Astrocyte (in vitro differentiated cells and primary cell): ENCODE results near the gene P2RY6. TPM values are rescaled to one million over a fixed set of nuclear protein-coding genes. Genes with fewer than 3 reads are reported as not detected.
A peak's percentile ranks its signal among the peaks of the same experiment; 100 is the strongest.

Source experiments
- DNase-seq: peaks from one replicate; pipeline ENCODE4 v3.0.0-alpha.2; 2010; ENCODE audit warnings: low read depth
- FAIRE-seq: peaks from 2 replicates; lab custom pipeline; 2011; peaks lifted over from hg19 to GRCh38; lab: Jason Lieb, UNC
- H2AFZ ChIP-seq: 2 replicates; pipeline ENCODE4 v1.6.0; 2012; ENCODE audit warnings: low read depth, low read length, inconsistent platforms
- H3K27ac ChIP-seq: 2 replicates; pipeline ENCODE4 v1.5.1; 2011; ENCODE audit warnings: low read depth, low read length, inconsistent platforms
- H3K27me3 ChIP-seq: 2 replicates; pipeline ENCODE4 v1.6.0; 2011; ENCODE audit warnings: low read length, inconsistent platforms; ENCODE audit not compliant: insufficient read depth
- H3K36me3 ChIP-seq: 2 replicates; pipeline ENCODE4 v1.5.1; 2011; ENCODE audit warnings: low read length, inconsistent platforms; ENCODE audit not compliant: insufficient read depth
- H3K4me1 ChIP-seq: 2 replicates; pipeline ENCODE4 v1.5.1; 2011; ENCODE audit warnings: low read length, inconsistent platforms; ENCODE audit not compliant: insufficient read depth
- H3K4me2 ChIP-seq: 2 replicates; pipeline ENCODE4 v1.6.0; 2012; ENCODE audit warnings: low read length, inconsistent platforms
- H3K4me3 ChIP-seq: 2 replicates; pipeline ENCODE4 v1.5.1; 2011; ENCODE audit warnings: low read depth, mild to moderate bottlenecking, low read length, inconsistent platforms; ENCODE audit not compliant: insufficient read depth
- H3K79me2 ChIP-seq: 2 replicates; pipeline ENCODE4 v1.6.0; 2012; ENCODE audit warnings: mild to moderate bottlenecking, low read length, inconsistent platforms; ENCODE audit not compliant: insufficient read depth
- H3K9ac ChIP-seq: 2 replicates; pipeline ENCODE4 v1.6.0; 2012; ENCODE audit warnings: mild to moderate bottlenecking, low read length, inconsistent platforms
- H3K9me3 ChIP-seq: 2 replicates; pipeline ENCODE4 v1.5.1; 2012; ENCODE audit warnings: low read depth, mild to moderate bottlenecking, low read length, inconsistent platforms; ENCODE audit not compliant: insufficient read depth
- H4K20me1 ChIP-seq: 2 replicates; pipeline ENCODE4 v1.6.0; 2012; ENCODE audit warnings: low read length, inconsistent platforms; ENCODE audit not compliant: insufficient read depth
- H3K27ac Mint-ChIP-seq: one replicate; pipeline ENCODE4 v1.8.0; 2021; ENCODE audit warnings: mild to moderate bottlenecking, mixed read lengths; ENCODE audit not compliant: unreplicated experiment
- H3K27me3 Mint-ChIP-seq: one replicate; pipeline ENCODE4 v1.8.0; 2021; ENCODE audit warnings: low read depth, mixed read lengths; ENCODE audit not compliant: unreplicated experiment
- H3K36me3 Mint-ChIP-seq: one replicate; pipeline ENCODE4 v1.8.0; 2021; ENCODE audit warnings: low read depth, mixed read lengths; ENCODE audit not compliant: unreplicated experiment
- H3K4me1 Mint-ChIP-seq: one replicate; pipeline ENCODE4 v1.8.0; 2021; ENCODE audit warnings: low read depth, mixed read lengths; ENCODE audit not compliant: unreplicated experiment
- H3K4me3 Mint-ChIP-seq: one replicate; pipeline ENCODE4 v1.8.0; 2021; ENCODE audit warnings: mild to moderate bottlenecking, moderate library complexity, mixed read lengths; ENCODE audit not compliant: unreplicated experiment
- H3K9me3 Mint-ChIP-seq: one replicate; pipeline ENCODE4 v1.8.0; 2021; ENCODE audit warnings: mild to moderate bottlenecking, mixed read lengths; ENCODE audit not compliant: unreplicated experiment
- EZH2 ChIP-seq: IDR thresholded peaks from 2 replicates; pipeline ENCODE4 v1.6.1; 2012; ENCODE audit warnings: mild to moderate bottlenecking, low read length, inconsistent platforms; ENCODE audit not compliant: insufficient read depth
- total RNA-seq: library from RNA; stranded (reverse); gene quantifications from 2 replicates; pipeline ENCODE4 v1.2.1, GENCODE V29; 2021
- TF ChIP-seq, protein P1 (sequence below): IDR thresholded peaks from 2 replicates; pipeline ENCODE4 v1.5.1; 2011; ENCODE audit warnings: low read depth, mild to moderate bottlenecking, inconsistent platforms, low read length, moderate library complexity; ENCODE audit not compliant: insufficient read depth

The P2RY6 gene
- total RNA-seq, 1 donor from 2014 or later: 0.75 TPM

DNA sequence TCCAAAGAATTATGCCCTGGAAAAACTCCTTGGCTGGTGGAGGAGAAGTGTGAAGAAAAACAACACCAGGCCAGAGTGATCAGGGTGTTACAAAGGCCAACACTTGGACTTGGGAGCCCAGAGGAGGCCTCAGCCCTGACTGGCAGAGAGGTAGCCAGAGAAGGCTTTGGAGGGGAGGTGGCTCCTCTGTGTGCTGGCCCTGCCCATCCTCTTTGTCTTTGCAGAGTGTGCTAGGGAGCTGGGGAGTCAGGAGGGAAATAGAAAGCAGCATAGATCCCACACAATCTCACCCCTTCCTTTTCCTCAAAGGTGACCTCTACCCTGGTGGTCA is 12.0 kb upstream of the P2RY6 start:
- Histone ChIP-seq H3K9me3 (no peaks in the 10 kb centered on the region), H3K27ac (no peak overlapping the region), H3K79me2 (no peaks in the 10 kb centered on the region), H4K20me1 (no peaks in the 10 kb centered on the region), H3K36me3 (no peaks in the 10 kb centered on the region), H3K4me3 (no peak overlapping the region), H3K9ac (no peak overlapping the region), H3K4me1 (peaks cover 19% of the 10 kb centered on the region), H3K4me2 (no peak overlapping the region), H2AFZ (no peak overlapping the region), H3K27me3 (peaks cover 5% of the 10 kb centered on the region)
- Mint-ChIP-seq H3K27me3 (peaks cover 11% of the 10 kb centered on the region), H3K27ac (no peak overlapping the region), H3K4me1 (peaks cover 11% of the 10 kb centered on the region), H3K9me3 (no peaks in the 10 kb centered on the region), H3K4me3 (no peak overlapping the region), H3K36me3 (no peaks in the 10 kb centered on the region)
- TF ChIP-seq, protein P1, sequence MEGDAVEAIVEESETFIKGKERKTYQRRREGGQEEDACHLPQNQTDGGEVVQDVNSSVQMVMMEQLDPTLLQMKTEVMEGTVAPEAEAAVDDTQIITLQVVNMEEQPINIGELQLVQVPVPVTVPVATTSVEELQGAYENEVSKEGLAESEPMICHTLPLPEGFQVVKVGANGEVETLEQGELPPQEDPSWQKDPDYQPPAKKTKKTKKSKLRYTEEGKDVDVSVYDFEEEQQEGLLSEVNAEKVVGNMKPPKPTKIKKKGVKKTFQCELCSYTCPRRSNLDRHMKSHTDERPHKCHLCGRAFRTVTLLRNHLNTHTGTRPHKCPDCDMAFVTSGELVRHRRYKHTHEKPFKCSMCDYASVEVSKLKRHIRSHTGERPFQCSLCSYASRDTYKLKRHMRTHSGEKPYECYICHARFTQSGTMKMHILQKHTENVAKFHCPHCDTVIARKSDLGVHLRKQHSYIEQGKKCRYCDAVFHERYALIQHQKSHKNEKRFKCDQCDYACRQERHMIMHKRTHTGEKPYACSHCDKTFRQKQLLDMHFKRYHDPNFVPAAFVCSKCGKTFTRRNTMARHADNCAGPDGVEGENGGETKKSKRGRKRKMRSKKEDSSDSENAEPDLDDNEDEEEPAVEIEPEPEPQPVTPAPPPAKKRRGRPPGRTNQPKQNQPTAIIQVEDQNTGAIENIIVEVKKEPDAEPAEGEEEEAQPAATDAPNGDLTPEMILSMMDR: no peak
- no peak for TF ChIP-seq EZH2
- no peak for FAIRE-seq
- DNase-seq: no peak

DNA sequence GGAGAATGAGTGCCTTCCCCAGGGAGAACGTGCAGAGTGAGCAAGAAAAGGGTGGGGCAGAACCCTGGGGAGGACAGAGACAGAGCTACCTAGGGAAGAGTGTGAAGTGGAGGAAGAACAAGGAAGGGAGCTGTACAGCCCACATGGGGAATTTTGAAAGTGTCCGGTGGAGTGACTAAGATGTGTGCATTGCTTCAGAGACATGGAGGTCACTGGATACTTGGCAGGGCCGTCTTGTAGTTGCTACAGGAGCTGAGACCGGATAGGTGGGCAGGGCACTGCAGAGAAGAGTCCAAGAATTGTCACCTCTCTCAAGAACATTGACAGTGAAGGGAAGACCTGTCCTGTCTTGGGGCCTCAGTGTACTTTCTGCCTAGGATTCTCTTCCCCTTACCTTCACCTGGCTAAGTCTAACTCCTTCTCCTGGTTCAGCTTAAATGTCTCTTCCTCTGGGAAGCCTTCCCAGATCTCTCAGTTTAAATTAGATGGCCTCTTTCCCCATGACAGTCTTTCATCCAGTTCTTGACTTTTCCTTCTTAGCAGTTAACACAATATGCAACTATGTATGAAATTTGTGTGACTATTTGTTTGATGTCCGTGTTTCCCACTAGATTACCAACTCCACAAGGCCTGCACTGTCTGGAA is 9.2 kb upstream of the P2RY6 start:
- Mint-ChIP-seq H3K36me3 (no peaks in the 10 kb centered on the region), H3K27ac (no peak overlapping the region), H3K4me3 (no peak overlapping the region), H3K9me3 (no peaks in the 10 kb centered on the region), H3K27me3 (peaks cover 31% of the 10 kb centered on the region), H3K4me1 (peaks cover 2% of the 10 kb centered on the region)
- Histone ChIP-seq H3K4me1 (peaks cover 6% of the 10 kb centered on the region), H2AFZ (peak overlapping the region; percentile 14), H3K4me3 (no peak overlapping the region), H3K4me2 (no peak overlapping the region), H3K27ac (no peak overlapping the region), H3K36me3 (no peaks in the 10 kb centered on the region), H3K27me3 (peaks cover 20% of the 10 kb centered on the region), H3K79me2 (no peaks in the 10 kb centered on the region), H4K20me1 (no peaks in the 10 kb centered on the region), H3K9me3 (no peaks in the 10 kb centered on the region), H3K9ac (no peak overlapping the region)
- FAIRE-seq (no peak), DNase-seq (peak; percentile 14)
- peak; percentile 33 for TF ChIP-seq EZH2
- TF ChIP-seq, protein P1: no peak

DNA sequence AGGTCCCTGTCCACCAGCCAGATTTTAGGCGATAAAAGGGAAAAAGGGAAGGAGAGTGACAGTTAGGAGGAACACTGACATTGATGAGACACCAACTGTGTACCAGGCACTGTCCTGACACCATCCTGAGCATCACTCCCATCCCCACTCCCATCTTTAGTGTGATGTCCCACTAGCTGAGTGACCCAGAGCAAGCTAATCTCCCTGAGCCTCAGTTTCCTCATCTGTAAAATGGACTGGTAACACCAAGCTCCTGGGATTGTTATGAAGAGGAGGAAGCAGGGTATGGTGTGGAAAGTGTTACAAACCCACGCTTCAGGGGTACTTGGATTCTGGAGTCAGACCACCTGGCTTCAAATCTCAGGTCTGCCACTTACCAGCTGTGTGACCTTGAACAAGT is 8.5 kb upstream of the P2RY6 start:
- no peaks in the 10 kb centered on the region for H3K36me3 Mint-ChIP-seq

More for the DNA sequence above, 8.5 kb upstream of the P2RY6 start:
- H3K4me3 ChIP-seq: no peak overlapping the region
- Mint-ChIP-seq H3K27me3 (peaks cover 36% of the 10 kb centered on the region), H3K4me3 (no peak overlapping the region), H3K9me3 (no peaks in the 10 kb centered on the region), H3K27ac (no peak overlapping the region), H3K4me1 (no peaks in the 10 kb centered on the region)
- no peak overlapping the region for H3K9ac ChIP-seq
- H3K9me3 ChIP-seq: no peaks in the 10 kb centered on the region
- peaks cover 20% of the 10 kb centered on the region for H3K27me3 ChIP-seq
- H3K4me2 ChIP-seq: no peak overlapping the region
- FAIRE-seq (peak; percentile 39), DNase-seq (no peak)
- H3K36me3 ChIP-seq: no peaks in the 10 kb centered on the region
- H4K20me1 ChIP-seq: no peaks in the 10 kb centered on the region
- H3K4me1 ChIP-seq: no peaks in the 10 kb centered on the region
- no peak overlapping the region for H2AFZ ChIP-seq
- no peak for TF ChIP-seq EZH2
- TF ChIP-seq, protein P1: no peak
- no peak overlapping the region for H3K27ac ChIP-seq
- no peaks in the 10 kb centered on the region for H3K79me2 ChIP-seq
